GM10266 (cell line): Measurements from ENCODE around the gene CBR1.
A peak's percentile ranks its signal among the peaks of the same experiment; 100 is the strongest.

Source experiments
- DNase-seq: peaks from one replicate; pipeline ENCODE4 v3.0.0; 2012; ENCODE audit errors: extremely low spot score
- TF ChIP-seq, protein P1 (sequence below): IDR thresholded peaks from 2 replicates; pipeline ENCODE4 v1.5.1; 2012; ENCODE audit warnings: mild to moderate bottlenecking, low read depth; ENCODE audit not compliant: control insufficient read depth, insufficient read depth; ENCODE audit errors: missing control alignments

The CBR1 gene

DNA sequence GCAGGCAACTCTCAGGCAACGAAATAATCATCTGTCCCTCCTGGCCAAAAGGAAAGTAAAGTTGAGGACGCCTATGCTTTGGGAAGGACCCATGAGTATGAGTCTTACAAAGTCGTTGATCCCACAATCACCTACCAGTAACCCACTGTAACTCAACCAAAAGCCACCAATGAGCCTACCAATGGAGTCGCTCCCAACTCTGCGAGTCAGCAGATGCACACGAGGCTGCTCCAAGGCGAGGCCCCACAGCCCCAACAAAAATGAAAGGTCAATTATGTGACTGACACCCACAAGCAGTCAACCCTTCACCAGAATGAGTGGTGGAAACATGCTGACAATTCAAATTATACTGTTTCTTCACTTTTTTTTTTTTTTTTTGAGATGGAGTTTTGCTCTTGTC is 21.5 kb upstream of the CBR1 start:
- TF ChIP-seq, protein P1, sequence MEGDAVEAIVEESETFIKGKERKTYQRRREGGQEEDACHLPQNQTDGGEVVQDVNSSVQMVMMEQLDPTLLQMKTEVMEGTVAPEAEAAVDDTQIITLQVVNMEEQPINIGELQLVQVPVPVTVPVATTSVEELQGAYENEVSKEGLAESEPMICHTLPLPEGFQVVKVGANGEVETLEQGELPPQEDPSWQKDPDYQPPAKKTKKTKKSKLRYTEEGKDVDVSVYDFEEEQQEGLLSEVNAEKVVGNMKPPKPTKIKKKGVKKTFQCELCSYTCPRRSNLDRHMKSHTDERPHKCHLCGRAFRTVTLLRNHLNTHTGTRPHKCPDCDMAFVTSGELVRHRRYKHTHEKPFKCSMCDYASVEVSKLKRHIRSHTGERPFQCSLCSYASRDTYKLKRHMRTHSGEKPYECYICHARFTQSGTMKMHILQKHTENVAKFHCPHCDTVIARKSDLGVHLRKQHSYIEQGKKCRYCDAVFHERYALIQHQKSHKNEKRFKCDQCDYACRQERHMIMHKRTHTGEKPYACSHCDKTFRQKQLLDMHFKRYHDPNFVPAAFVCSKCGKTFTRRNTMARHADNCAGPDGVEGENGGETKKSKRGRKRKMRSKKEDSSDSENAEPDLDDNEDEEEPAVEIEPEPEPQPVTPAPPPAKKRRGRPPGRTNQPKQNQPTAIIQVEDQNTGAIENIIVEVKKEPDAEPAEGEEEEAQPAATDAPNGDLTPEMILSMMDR, result no peak
- DNase-seq, result no peak

DNA sequence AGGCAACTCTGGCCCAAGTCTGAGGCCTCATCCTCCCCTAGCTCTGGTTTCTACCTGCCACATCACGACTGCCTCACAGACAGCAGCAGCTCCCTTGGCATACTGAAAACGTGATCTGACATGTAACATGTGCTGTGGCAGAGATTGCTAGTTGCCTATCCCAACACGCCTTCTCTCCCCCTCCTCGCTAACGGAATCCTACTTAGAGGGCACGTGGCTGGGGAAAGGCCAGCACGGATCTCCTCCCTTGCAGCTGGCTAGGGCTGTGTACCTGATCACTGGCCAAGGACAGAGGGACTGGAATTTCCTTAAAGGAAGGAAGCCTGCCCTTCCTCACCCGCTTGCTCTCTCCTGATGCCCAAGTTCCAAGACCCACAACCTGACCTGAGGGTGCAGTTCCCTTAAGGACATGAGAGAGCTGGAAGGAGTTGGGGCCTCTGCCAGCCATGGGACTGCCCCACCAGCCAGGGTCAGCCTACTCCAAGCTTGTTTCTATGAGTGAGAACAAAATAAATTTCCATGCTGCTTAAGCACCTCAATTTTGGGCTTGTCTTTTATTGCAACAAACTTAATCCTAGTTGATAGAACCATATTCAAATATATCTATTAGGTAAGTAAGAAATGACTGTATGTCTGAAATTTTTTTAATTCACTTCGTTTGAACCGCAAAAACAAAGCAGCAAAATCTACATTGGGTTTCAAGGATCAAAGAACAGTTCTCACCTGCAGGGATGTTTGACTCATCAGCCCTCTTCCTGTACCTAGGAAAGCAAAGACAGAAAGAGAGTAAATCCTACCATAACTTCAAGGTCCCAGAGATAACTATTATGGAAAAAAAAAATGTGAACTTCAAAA is 16.7 kb upstream of the CBR1 start:
- DNase-seq, result no peak
- TF ChIP-seq, protein P1, result no peak

DNA sequence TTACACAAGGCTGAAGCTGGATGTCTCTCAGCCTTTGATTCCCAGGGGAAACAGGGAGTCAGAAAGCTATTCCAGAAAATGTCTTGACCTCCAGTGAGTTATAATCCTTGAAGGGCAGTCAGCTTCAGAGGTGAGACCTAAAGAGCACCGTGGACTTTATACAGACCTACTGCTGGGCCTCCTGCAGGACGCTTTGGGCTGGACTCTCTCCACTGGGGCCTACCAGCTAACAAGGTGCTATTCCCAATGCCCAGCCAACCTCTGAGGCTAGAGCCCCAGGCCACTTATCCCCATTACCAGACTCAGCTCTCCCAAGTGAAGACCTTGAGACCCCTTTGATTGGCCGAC is 16.1 kb upstream of the CBR1 start:
- DNase-seq, result no peak

DNA sequence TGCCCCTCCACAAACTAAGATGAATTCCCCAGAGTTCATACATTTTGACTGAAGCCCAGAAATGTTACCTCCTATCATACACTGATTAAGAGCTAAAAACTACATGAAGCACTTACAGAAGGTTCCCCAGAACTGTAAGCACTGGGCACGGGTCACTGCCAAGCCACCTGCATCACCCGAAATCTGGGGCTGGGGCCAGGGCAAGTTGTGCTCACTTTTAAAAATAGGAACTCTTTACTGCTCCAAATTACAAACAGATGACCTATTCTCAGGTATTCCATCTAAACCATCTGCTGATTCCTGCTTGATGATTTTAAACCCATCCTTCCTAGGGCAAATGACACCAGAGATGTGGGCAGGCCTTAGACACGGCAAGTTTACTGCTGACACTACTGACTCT is 14.3 kb upstream of the CBR1 start:
- DNase-seq, result no peak
- TF ChIP-seq, protein P1, result no peak

More for the DNA sequence above, 16.1 kb upstream of the CBR1 start:
- TF ChIP-seq, protein P1, result no peak

DNA sequence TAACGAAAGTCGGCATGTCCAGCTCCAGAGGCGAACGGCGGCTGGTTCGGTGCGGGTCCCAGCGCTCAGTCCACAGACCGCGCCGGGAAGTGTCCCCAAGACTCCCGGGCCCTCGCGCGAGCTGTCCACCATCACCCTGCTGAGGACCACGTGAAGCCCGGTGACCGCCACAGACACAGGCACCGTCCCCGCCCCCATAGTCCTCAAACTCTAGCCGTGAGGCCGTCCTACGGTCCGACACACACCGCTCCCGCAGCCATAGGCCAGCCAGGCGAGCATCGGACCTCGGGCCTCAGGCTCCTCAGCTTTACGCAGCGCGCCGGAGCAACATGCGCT is 10.0 kb upstream of the CBR1 start:
- peak; percentile 28 for DNase-seq
- TF ChIP-seq, protein P1, result no peak

DNA sequence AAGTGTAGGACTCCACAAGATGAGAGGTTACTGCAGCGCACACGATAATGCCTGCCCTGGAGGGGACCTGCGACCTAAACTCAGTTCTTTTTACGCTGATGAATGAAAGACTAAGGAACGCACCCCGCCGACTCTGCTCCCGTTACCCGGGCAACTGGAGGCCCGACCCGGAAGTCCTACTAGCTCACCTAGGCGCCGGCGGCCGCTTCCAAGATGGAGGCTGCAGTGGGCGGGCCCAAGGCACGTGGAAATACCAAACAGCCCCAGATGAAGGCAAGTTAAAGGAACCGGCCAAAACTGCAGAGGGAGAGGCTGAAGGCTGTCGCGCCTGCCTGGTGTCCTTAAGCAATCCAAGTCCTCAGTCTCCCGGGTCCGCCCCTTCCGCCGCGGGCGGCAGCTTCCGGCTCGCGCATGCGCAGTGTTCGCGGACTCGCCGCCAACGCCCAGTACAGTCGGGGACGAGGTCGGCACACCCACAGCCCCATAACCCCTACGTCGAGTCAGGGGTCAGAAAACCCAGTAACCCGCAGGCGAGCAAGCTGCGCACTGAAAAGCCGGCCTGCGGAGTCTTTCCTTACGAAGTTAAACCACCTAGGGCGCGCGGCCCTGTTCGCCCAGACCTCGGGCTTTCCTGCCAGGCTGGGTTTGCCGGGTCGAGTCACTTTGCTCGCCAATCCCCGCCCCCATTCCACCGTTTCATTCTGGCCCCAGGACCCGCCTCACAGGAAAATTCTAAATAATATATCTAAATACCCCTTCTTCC is 9.5 kb upstream of the CBR1 start, which contains the start of gene SETD4:
Gene SETD4 (minus strand): TSS at position 368 of the 763 bp plus-strand sequence. CDS start 1,638 bp downstream, outside the sequence.
- TF ChIP-seq, protein P1, result no peak

DNA sequence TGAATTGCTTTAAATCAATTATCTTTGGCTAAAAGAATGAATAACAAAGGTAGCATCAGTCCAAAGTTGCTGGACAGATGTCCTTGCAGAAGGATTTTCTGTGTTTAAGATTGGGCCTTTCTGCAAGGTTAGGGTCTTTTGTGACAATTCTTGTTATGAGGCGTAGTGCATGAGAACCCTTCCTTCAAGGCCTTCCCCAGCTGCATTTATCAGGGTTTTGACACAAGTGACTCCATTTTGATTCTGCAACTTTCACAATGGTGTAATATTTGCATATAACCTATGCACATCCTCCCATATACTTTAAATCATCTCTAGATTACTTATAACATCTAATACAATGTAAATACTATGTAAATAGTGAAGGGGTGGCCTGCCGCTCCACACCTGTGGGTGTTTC is 8.4 kb upstream of the CBR1 start:
- no peak for DNase-seq
- TF ChIP-seq, protein P1, result no peak

More for the DNA sequence above, 9.5 kb upstream of the CBR1 start, which contains the start of gene SETD4:
- peak; percentile 93 for DNase-seq
